ENCODE results near the gene SPATA9. TPM values are rescaled to one million over a fixed set of nuclear protein-coding genes. Genes with fewer than 3 reads are reported as not detected.

Gene SPATA9, protein sequence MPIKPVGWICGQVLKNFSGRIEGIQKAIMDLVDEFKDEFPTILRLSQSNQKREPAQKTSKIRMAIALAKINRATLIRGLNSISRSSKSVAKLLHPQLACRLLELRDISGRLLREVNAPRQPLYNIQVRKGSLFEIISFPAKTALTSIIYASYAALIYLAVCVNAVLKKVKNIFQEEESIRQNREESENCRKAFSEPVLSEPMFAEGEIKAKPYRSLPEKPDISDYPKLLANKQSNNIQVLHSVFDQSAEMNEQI
- 1 to 10 TPM in 2 of 4 donors, under 1 TPM in 2; 0.84 to 2.4 (median 1.4) TPM for total RNA-seq

DNA sequence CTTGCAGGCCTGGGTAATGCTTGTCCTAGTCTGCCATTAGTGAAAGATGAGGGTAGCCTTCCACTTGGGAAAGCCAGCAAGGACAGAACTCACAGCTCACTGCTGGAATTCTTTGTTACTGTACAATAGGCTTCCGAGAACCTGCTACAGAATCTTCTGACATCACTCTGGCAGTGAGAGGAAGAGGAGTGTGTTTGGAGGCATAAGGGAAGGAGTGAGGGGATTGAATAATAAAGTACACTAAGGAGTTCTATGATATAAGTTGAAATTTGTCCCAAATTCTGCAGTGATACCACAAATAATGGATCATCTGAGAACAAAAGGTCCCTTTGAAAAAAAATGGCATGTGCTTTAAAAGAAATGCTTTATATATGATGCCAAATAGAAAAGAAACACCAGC lies at the start of gene SPATA9:
Gene SPATA9, minus strand, starts transcription at position 101 of the 400 bp plus-strand sequence. CDS start 137 bp downstream, outside the sequence.
- DNase-seq (ENCODE audit: low spot score) (no peak), ATAC-seq (ENCODE audit: low FRiP score) (no peak)
- TF ChIP-seq, protein P1, sequence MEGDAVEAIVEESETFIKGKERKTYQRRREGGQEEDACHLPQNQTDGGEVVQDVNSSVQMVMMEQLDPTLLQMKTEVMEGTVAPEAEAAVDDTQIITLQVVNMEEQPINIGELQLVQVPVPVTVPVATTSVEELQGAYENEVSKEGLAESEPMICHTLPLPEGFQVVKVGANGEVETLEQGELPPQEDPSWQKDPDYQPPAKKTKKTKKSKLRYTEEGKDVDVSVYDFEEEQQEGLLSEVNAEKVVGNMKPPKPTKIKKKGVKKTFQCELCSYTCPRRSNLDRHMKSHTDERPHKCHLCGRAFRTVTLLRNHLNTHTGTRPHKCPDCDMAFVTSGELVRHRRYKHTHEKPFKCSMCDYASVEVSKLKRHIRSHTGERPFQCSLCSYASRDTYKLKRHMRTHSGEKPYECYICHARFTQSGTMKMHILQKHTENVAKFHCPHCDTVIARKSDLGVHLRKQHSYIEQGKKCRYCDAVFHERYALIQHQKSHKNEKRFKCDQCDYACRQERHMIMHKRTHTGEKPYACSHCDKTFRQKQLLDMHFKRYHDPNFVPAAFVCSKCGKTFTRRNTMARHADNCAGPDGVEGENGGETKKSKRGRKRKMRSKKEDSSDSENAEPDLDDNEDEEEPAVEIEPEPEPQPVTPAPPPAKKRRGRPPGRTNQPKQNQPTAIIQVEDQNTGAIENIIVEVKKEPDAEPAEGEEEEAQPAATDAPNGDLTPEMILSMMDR (IDR thresholded peaks at IDR 0.05): no peak

DNA sequence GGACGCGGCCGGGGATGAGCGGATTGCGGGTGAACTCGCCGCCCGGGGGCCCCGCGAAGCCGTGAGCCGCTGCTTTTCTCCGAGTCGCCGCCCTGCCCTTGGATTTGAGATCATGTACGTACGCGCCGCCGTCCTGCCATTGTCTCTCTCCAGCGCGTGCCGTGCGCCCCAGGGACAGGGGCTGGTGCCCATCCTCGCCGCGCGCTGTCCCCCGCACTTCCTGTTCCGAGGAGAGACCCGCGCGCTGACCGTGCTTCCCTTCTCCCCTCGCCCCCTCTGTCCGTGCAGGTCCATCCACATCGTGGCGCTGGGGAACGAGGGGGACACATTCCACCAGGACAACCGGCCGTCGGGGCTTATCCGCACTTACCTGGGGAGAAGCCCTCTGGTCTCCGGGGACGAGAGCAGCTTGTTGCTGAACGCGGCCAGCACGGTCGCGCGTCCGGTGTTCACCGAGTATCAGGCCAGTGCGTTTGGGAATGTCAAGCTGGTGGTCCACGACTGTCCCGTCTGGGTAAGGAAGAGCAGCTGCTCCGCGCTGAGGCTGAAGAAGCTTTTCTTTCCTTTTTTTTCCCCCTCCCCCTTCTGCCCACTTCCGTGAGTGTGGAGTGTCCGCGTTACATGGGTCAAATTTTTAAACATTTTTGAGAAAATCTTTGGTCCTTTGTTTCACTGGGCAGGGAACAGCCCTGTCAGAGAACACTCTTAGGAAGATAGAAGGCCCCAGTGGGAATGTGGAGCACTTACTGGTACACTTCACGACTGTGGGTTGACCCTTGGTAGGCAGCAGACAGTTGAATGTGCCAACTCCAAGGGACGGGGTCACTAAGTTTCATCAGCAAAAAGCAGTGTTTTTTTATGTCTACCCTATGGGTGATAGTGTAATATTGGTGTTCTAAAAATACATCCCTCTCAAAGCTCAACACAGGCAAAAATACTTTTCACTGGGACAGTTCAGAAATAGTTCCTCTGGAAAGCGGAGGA lies 49.1 kb upstream of the SPATA9 start:
- peak; percentile 42 for DNase-seq (ENCODE audit: low spot score)
- TF ChIP-seq, protein P1 (IDR thresholded peaks at IDR 0.05): no peak
- peak; percentile 24 for ATAC-seq (ENCODE audit: low FRiP score)

DNA sequence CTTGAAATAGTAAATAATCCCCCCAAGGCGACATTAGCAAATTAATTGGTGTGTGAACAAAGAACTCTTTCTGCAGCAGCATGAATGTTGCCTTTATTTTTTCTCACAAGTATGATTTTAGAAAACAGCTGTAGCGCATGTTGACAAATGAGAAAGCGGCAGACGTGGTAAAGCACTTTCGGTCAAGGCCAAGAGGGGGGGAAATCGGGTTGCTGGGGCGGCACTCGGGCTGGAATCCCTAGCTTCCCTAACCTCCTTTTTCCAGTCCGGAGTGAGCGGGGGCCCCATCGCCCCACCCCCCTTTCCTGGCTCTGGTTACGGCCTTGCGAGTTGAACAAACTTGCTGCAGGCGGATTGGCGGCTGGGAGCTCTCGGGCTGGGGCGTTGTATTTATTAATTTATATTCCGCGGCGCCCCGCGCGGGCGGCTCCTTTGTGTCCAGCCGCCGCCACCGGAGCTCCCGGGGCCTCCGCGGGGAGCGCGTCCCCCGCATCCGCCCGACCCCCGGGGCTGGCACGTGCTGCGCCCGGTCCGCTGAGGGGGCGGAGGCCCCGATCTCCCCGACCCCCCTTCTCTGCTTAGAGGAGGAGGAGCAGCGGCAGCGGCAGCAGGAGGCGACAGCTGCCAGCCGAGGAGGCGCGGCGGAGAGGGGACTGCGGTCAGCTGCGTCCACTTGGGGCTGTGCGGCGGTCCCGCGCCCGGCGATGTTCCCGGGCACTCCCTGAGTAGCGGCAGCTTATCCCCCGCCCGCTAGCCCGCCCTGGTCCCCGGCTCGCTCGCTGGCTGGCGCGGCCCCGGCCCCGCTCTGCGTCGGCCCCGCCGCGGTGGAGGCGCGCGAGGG lies 48.2 kb upstream of the SPATA9 start, which contains the start of gene RHOBTB3:
Gene RHOBTB3, plus strand, starts transcription at position 607 of the 841 bp plus-strand sequence. CDS start 347 bp downstream, outside the sequence.
- peak; percentile 75 for ATAC-seq (ENCODE audit: low FRiP score)
- peak; percentile 43 for DNase-seq (ENCODE audit: low spot score)
- TF ChIP-seq, protein P1 (IDR thresholded peaks at IDR 0.05): no peak

DNA sequence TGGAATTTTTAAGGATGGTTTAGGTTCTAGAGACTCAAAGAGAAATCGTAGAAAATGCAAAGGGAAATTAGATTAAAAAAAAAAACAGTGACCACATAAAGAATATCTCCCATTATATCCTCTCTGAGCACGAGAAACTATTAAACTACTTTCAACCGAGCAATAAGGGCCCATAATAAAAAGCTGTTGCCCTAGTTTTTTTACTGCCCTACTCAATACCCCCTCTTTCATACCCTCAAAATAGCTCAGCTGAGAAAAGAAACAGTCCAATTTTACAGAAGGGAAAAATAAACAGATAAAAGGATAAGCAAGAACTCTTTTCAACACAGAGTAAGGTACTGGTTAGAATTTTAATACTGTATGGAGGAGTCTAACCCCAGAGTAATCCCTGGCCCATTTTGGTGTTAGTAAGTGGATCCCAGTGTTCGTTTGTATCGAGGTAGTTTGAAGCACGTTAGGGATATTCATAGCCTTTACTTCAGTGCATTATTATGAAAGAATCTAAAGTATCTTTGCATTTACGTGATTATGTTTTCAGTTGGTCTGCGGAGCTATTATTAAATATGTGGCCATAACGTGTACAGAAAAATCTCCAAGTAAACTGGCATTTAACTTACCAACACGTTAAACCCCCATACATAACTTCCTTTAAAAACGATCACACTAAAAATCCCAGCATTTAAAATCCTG lies 47.4 kb upstream of the SPATA9 start:
- TF ChIP-seq, protein P1 (IDR thresholded peaks at IDR 0.05): no peak
- DNase-seq (ENCODE audit: low spot score) (no peak), ATAC-seq (ENCODE audit: low FRiP score) (no peak)

DNA sequence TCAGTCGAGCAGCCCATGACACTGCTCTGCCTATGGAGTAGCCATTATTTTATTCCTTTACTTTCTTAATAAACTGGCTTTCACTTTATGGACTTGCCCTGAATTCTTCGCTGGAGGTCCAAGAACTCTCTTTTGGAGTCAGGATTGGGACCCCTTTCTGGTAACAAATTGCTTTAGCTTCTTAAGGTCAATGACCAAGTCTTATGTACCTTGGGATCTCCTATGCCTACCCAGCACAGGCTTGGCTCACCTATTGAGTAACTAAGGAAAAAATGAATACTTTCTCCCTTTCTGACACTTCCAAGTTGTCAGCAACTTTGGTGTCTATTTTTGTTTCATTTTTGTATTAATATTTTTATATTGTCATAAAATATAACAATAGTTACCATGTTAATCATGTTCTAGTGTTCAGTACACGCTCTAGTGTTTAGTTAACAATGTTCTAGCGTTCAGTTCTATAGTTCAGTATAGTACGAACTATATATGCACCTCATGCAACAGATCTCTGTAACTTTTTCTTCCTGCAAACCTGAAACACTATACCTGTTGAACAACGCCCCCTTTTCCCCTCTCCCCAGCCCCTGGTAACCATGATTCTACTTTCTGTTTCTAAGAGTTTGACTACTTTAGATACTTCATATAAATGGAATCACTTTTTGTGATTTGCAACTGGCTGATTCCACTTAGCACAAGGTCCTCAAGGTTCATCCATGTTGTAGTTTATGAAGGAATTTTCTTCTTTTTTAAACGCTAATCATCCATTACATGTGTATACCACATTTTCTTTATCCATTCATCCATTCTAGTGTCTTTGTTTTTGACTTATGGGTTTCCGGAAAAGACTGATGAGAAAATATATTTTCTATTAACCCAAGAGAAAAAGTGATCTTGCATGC lies 46.6 kb upstream of the SPATA9 start:
- no peak for ATAC-seq (ENCODE audit: low FRiP score)
- TF ChIP-seq, protein P1 (IDR thresholded peaks at IDR 0.05): no peak
- DNase-seq (ENCODE audit: low spot score): no peak
